HL-60 (cell line): ENCODE data around the gene IVL.

Experiments used
- DNase-seq, 2 experiments: peaks; one replicate each; pipeline ENCODE4 v3.0.0-alpha.2; 2010 to 2020; ENCODE audit warnings: low read depth in 1 of 2, low spot score in 1 of 2
- H3K27ac ChIP-seq: fragments of 250-450 bp; sonication (Bioruptor Pico); replicated peaks from 2 replicates; pipeline ENCODE4 v1.5.1; 2020; ENCODE audit warnings: mild to moderate bottlenecking, moderate library complexity
- H3K27me3 ChIP-seq: fragments of 250-450 bp; sonication (Bioruptor Pico); 2 replicates; pipeline ENCODE4 v1.5.1; 2021; ENCODE audit warnings: mild to moderate bottlenecking, moderate library complexity; ENCODE audit not compliant: insufficient read depth, poor library complexity, severe bottlenecking
- H3K4me3 ChIP-seq: replicated peaks from 2 replicates; pipeline ENCODE4 v1.5.1; 2011; ENCODE audit warnings: mild to moderate bottlenecking, control low read depth, low read length; ENCODE audit not compliant: insufficient read depth
- GABPA ChIP-seq: IDR thresholded peaks from 2 replicates; pipeline ENCODE4 v1.6.1; 2012; ENCODE audit warnings: low read depth
- POLR2AphosphoS5 ChIP-seq: IDR thresholded peaks from 2 replicates; pipeline ENCODE4 v1.6.1; 2012; ENCODE audit warnings: low read depth
- SPI1 ChIP-seq: IDR thresholded peaks from 2 replicates; pipeline ENCODE4 v1.6.1; 2012; ENCODE audit warnings: low read depth, mild to moderate bottlenecking, borderline replicate concordance
- long read RNA-seq: library from polyadenylated mRNA; unstranded; transcript quantifications from one replicate; pipeline ENCODE4 v2.0.0, GENCODE V29; 2020
- TF ChIP-seq, protein P1 (sequence below): IDR thresholded peaks from 2 replicates; pipeline ENCODE4 v1.6.1; 2012; ENCODE audit warnings: low read depth; ENCODE audit not compliant: insufficient replicate concordance
- TF ChIP-seq, protein P2 (sequence below): IDR thresholded peaks from one replicate; pipeline ENCODE4 v1.5.1; 2011; ENCODE audit warnings: low read length, control low read depth, inconsistent platforms; ENCODE audit not compliant: insufficient read depth

The IVL gene, protein sequence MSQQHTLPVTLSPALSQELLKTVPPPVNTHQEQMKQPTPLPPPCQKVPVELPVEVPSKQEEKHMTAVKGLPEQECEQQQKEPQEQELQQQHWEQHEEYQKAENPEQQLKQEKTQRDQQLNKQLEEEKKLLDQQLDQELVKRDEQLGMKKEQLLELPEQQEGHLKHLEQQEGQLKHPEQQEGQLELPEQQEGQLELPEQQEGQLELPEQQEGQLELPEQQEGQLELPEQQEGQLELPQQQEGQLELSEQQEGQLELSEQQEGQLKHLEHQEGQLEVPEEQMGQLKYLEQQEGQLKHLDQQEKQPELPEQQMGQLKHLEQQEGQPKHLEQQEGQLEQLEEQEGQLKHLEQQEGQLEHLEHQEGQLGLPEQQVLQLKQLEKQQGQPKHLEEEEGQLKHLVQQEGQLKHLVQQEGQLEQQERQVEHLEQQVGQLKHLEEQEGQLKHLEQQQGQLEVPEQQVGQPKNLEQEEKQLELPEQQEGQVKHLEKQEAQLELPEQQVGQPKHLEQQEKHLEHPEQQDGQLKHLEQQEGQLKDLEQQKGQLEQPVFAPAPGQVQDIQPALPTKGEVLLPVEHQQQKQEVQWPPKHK
- long read RNA-seq = 0 reads

DNA sequence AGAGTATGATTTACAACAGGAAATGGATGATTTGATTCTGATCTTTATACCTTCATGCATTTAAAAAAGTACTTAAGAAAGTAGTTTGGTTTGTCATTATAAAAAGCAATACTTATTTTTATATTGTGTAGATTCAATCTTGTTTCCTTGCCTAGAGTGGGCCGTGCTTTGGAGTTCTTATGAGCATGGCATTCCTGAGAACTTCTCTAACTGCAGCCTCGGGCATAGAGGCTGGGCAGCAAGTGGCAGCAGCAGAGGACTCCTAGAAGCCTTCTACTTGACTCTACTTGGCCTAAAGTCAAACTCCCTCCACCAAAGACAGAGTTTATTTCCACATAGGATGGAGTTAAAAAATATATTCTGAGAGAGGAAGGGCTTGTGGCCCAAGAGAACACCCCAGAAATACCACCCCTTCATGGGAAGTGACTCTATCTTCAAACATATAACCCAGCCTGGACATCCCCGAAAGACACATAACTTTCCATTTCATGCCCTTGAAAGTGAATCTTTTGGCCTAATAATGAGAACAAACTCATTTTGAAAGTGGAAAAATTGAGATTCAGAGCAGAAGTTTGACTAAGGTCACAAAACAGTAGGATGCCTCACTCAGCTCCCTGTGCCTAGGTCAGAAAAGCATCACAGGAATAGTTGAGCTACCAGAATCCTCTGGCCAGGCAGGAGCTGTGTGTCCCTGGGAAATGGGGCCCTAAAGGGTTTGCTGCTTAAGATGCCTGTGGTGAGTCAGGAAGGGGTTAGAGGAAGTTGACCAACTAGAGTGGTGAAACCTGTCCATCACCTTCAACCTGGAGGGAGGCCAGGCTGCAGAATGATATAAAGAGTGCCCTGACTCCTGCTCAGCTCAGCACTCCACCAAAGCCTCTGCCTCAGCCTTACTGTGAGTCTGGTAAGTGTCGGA lies at the start of gene IVL:
Gene IVL, plus strand, starts transcription at position 861 of the 916 bp plus-strand sequence. CDS start 1,252 bp downstream, outside the sequence.
- DNase-seq = no peak
- TF ChIP-seq POLR2AphosphoS5 (no peak), SPI1 (no peak), GABPA (no peak)
- TF ChIP-seq, protein P1, sequence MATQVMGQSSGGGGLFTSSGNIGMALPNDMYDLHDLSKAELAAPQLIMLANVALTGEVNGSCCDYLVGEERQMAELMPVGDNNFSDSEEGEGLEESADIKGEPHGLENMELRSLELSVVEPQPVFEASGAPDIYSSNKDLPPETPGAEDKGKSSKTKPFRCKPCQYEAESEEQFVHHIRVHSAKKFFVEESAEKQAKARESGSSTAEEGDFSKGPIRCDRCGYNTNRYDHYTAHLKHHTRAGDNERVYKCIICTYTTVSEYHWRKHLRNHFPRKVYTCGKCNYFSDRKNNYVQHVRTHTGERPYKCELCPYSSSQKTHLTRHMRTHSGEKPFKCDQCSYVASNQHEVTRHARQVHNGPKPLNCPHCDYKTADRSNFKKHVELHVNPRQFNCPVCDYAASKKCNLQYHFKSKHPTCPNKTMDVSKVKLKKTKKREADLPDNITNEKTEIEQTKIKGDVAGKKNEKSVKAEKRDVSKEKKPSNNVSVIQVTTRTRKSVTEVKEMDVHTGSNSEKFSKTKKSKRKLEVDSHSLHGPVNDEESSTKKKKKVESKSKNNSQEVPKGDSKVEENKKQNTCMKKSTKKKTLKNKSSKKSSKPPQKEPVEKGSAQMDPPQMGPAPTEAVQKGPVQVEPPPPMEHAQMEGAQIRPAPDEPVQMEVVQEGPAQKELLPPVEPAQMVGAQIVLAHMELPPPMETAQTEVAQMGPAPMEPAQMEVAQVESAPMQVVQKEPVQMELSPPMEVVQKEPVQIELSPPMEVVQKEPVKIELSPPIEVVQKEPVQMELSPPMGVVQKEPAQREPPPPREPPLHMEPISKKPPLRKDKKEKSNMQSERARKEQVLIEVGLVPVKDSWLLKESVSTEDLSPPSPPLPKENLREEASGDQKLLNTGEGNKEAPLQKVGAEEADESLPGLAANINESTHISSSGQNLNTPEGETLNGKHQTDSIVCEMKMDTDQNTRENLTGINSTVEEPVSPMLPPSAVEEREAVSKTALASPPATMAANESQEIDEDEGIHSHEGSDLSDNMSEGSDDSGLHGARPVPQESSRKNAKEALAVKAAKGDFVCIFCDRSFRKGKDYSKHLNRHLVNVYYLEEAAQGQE = no peak
- TF ChIP-seq, protein P2, sequence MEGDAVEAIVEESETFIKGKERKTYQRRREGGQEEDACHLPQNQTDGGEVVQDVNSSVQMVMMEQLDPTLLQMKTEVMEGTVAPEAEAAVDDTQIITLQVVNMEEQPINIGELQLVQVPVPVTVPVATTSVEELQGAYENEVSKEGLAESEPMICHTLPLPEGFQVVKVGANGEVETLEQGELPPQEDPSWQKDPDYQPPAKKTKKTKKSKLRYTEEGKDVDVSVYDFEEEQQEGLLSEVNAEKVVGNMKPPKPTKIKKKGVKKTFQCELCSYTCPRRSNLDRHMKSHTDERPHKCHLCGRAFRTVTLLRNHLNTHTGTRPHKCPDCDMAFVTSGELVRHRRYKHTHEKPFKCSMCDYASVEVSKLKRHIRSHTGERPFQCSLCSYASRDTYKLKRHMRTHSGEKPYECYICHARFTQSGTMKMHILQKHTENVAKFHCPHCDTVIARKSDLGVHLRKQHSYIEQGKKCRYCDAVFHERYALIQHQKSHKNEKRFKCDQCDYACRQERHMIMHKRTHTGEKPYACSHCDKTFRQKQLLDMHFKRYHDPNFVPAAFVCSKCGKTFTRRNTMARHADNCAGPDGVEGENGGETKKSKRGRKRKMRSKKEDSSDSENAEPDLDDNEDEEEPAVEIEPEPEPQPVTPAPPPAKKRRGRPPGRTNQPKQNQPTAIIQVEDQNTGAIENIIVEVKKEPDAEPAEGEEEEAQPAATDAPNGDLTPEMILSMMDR = no peak
- H3K27ac ChIP-seq = no peak within 1 kb of the TSS
- no peak within 1 kb of the TSS for H3K4me3 ChIP-seq
- peaks cover 3% of the 10 kb centered on the region for H3K27me3 ChIP-seq

DNA sequence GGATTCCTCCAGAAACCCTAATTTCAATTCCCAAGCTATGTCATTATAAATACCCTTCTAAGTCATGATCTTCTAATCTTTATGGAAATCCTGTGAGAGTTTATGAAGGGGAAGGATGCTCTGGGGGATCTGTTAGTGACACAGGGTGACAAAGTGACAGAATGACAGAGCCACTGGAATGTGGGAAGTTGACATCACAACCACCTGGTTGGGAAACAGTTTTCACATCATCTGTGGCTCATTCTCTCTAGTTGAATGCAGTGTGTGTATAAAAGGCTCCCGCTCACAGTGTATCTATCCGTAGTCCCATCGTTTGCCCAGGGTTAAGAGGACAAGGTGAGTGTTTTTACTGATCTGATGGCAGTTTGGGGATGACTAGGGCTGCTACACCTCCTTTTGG lies 48.6 kb upstream of the IVL start, which contains the start of gene LCE7A:
Gene LCE7A, plus strand, starts transcription at position 301 of the 400 bp plus-strand sequence. CDS start 702 bp downstream, outside the sequence.
- peaks cover 5% of the 10 kb centered on the region for H3K27me3 ChIP-seq
- no peak within 1 kb of the TSS for H3K4me3 ChIP-seq
- DNase-seq = no peak
- TF ChIP-seq POLR2AphosphoS5 (no peak), GABPA (no peak), SPI1 (no peak)
- TF ChIP-seq, protein P1 = no peak
- TF ChIP-seq, protein P2 = no peak
- H3K27ac ChIP-seq = no peak within 1 kb of the TSS

DNA sequence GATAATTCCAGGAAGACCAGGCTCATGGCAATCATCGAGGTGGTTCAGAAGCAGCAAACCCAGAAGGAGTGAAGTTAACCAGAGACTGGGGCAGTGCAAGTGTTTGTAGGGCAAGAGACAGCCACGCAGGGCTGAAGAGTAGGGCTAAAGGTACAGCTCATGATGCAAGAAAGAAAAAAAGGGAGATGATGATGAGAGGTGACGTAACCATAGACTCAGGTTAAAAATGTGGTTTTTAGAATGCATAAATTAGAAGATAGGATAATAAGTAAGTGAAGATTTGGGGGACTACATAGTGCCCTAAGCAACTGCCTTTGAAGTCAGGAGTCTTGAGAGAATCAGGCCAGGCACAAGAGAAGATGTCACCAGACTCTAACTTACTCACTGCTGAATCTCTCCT lies 48.2 kb upstream of the IVL start:
- H3K27ac ChIP-seq = no peak overlapping the region
- no peak for DNase-seq
- H3K4me3 ChIP-seq = no peak overlapping the region
- TF ChIP-seq, protein P2 = no peak
- TF ChIP-seq, protein P1 = no peak
- TF ChIP-seq POLR2AphosphoS5 (no peak), GABPA (no peak), SPI1 (no peak)
- H3K27me3 ChIP-seq = peaks cover 5% of the 10 kb centered on the region
